ENCODE measurements around the gene COLEC11. TPM values are rescaled to one million over a fixed set of nuclear protein-coding genes. Genes with fewer than 3 reads are reported as not detected.
"Not testable (repeated sequence)": the region's sequence is repeated elsewhere in the genome, so short reads cannot be mapped to it uniquely, and the experiment has no call there.

The COLEC11 gene
- total RNA-seq, 1 donor from 2014 or later = 0.85 TPM

DNA sequence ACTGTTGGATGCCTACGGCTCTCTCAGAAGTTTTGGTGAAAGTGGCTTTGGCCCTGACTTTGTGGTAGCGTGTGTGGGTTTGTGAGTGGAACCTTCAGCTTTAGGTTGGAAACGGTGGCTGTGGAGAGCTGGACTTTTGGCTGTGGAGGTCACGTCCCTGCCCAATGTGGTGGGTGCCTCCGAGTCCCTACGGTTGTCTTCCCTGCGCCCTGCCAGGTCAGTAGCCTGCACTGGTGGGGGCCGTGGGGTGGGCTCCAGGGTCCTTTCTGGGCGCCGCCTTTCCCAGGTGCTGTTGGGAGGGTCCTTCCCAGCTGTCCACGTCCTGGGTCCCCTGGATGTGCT, 11.1 kb downstream of the COLEC11 start:
- no peak for DNase-seq

GRCh38 chr2:3606370-3607201, 11.7 kb downstream of the COLEC11 start:
- no peak for DNase-seq

GRCh38 chr2:3608373-3609278, 13.7 kb downstream of the COLEC11 start:
- no peak for DNase-seq

- DNase-seq = not testable (repeated sequence)
Measured at GRCh38 chr2:3609279-3609673, 14.4 kb downstream of the COLEC11 start.

GRCh38 chr2:3610415-3610814, 15.5 kb downstream of the COLEC11 start:
- no peak for DNase-seq

DNA sequence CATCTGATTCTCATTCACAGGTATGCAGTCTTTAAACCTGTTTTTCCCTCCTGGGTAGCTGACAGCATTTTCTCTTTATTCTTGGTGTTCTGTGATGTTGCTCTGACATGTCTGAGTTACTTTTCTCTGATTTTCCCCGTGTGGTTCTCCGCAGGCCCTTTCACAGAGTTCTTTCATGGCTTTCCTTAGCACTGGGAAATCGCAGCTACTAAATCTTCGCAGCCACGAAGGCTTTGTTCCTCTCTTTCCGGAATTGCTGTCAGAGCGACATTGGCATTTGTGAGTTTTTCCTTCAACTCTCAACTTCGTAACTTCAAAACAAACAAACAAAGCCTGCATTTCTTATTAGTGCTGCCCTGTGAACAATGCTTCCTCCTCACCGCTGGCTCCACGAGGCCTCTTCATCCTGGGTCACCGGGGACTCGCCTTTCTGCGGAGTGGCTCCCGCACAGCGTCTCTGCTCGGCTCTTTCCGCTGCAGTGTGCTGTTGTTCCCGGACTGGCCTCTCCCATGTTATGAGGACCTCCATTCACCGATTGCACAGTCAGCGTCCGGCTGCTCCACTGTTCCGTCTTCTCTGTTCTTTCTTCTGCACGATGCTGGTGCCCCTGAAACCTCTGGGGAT, 16.1 kb downstream of the COLEC11 start:
- no peak for DNase-seq

- no peak for DNase-seq
Measured at GRCh38 chr2:3611589-3611988, 16.7 kb downstream of the COLEC11 start.

DNA sequence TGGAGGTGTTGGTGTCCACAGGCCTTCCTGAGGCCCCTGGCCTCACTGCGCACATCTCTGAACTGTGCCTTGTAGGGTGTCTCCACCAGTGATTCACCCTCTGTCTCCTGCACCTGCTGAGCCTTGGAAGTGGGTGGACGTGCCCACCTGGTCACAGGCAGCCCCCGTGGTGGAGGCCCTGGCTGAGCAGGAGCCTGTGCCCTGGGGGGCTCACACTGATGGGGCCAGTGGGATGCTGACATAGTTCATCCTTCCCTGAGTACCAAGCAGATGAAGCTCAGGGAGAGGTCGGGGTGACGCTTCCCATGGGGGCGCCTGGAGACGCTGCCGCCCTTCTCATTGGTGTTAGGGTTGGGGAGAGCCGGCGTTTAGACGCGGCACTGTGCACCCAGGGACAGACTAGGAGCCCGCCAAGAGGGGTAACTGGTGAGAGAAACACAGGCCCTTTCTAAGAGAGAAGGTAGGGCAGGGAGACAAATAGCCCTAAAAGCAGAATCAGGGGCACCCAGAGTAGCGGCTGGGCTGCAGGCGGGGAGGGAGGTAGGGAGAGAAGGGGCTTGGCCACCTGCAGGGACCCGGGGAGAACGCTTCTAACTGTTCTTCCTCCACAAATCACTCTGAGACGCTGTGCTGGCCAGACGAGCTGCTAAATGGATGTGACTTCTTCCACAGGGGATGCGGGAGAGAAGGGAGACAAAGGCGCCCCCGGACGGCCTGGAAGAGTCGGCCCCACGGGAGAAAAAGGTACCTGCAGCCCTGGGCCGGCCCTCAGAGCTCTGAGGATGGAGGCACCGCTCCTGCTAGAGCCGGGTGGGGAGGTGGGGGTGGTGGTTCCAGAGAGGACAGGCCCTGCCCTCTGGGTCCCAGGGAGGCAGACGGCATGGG, 18.0 kb downstream of the COLEC11 start:
- DNase-seq = no peak

DNA sequence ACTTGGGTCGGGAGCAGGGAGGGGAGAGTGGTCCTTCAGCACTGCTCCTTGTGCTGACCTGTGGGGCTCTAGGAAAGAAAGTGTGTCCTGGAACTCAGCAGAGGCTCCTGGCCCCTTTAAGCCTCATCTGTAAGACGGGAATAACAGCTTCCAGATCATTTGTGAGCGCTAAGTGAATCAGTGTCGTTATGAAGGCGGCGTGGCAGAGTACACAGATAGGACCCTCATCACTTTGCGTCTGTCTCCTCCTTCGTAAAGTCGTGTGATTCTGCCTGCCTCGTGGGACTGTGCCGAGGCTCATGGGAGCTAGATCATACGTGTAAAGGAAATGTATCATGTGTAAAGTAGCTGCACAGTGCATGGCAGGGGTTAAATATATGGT, 18.6 kb downstream of the COLEC11 start:
- DNase-seq = no peak

DNA sequence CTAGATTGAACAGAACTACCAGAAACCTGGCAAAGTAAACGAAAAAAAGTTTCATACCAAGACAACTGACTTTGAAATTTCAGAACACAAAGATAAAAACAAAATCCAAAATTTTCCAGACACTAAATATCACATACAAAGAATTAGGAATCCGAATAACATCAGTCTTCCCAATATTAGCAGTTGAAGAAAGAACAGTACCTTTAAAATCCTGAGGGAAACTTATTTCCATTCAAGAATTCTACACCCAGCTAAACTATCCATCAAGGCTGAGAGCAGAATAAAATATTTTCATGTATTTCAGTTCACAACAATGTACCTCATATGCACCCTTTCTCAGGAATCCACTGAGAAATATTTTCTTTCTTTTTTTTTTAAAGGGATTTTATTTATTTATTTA, 19.8 kb downstream of the COLEC11 start:
- not testable (repeated sequence) for DNase-seq

GRCh38 chr2:3615541-3616200, 20.8 kb downstream of the COLEC11 start:
- DNase-seq = not testable (repeated sequence)

- DNase-seq = not testable (repeated sequence)
Measured at GRCh38 chr2:3616435-3617197, 21.7 kb downstream of the COLEC11 start.

DNA sequence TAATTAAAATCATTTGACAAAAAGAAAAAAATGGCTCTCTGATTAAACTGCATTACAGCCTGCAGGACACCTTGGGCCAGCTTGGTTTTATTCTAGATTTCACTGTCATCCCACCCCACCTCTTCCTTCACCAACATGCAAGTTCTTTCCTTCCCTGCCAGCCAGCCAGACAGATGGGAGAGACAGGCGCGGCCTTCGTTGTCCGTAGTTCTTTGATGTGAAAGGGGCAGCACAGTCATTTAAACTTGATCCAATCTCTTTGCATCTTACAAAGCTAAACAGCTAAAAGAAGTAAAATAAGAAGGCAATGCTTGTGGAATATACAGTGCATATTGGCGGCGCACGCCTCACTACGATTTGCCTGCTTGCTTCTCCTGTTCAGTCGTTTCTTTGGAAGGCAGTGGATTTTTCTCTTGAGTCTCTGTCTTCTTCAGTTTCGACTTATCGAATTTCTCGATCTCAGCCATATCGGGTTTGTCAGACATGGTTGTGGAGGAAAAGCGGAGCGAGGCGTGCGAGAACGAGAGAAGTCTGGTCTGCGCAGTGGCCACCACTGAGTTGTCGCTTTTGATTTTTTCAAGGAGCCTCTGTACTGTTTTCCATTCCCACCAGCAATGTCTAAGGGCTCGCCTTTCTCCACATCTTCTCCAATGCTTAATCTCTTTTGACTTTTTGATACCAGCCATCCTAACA, 22.4 kb downstream of the COLEC11 start:
- no peak for DNase-seq

- DNase-seq = no peak
Measured at GRCh38 chr2:3618367-3618766, 23.5 kb downstream of the COLEC11 start.

GRCh38 chr2:3619033-3619432, 24.1 kb downstream of the COLEC11 start:
- no peak for DNase-seq

DNA sequence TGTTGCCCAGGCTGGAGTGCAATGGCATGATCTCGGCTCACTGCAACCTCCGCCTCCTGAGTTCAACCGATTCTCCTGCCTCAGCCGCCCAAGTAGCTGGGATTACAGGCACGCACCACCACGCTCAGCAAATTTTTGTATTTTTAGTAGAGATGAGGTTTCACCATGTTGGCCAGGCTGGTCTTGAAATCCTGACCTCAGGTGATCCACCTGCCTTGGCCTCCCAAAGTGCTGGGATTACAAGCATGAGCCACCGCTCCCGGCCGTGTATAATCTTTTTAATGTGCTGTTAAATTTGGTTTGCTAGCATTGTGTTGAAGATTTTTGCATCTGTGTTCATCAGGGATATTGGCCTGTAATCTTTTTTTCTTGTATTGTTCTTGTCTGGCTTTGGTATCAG, 24.7 kb downstream of the COLEC11 start:
- DNase-seq = not testable (repeated sequence)

GRCh38 chr2:3620834-3621233, 25.9 kb downstream of the COLEC11 start:
- DNase-seq = no peak

DNA sequence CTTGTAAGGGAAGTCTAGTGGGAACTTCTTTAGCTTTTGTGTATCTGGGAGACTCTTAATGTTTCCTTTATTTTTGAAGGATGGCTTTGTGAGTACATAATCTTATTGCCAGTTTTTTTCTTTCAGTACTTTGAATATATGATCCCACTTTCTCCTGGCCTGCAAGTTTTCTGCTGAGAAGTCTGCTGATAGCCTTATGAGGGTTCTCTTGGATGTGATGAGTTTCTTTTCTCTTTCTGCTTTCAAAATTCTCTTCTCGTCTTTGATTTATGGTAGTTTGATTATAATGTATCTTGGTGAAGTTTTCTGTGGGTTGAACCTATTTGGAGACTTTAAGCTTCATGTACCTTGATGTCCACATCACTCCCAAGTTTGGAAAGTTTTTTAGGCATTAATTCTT, 28.1 kb downstream of the COLEC11 start:
- no peak for DNase-seq

GRCh38 chr2:3624059-3624794, 29.3 kb downstream of the COLEC11 start:
- no peak for DNase-seq

DNA sequence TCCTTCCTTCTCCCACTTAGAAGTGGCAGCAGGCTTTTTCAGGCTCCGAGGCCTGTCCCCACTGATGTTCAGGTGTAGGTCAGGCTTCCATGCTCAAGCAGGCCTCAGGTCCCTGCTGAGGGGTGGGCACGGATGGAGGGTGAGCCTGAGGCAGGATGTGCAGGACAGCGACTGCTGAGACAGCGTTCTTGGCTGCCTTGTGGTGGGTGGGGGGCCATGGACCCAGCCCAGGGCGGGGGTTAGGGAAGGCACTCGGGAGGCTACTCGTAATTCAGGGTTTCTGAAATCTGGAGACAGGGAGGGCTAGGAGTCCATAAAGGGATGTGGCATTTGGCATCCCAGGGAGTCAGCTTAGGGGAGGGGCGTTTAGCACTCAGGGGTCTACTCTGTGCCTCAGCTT, 30.3 kb downstream of the COLEC11 start:
- DNase-seq = no peak
